Measurements from ENCODE around the gene MAPKAPK3. TPM values are rescaled to one million over a fixed set of nuclear protein-coding genes. Genes with fewer than 3 reads are reported as not detected.
"Not testable (repeated sequence)": the region's sequence is repeated elsewhere in the genome, so short reads cannot be mapped to it uniquely, and the experiment has no call there.

MAPKAPK3 gene
- total RNA-seq, 2 donors from 2014 or later: 23.6 to 29.3 TPM

GRCh38 chr3:50660386-50660785, 43.4 kb downstream of the MAPKAPK3 start:
- intact Hi-C loops (cut with DNase I): no loop called here
- WGBS, 2 donors: 88 to 89% methylated on average over 6 to 10 of the region's 10 CpGs
- Histone ChIP-seq H3K27me3 (no peaks in the 10 kb centered on the region), H3K9me3 (no peaks in the 10 kb centered on the region), H3K27ac (no peak overlapping the region), H3K4me3 (no peak overlapping the region), H3K36me3 (replicated peaks in 1 of 2; ENCODE audit: insufficient read depth in 1 of 2, low read depth in 2 of 2) (no peaks in the 10 kb centered on the region), H3K4me1 (peaks cover 8% of the 10 kb centered on the region)
- no peak for DNase-seq
- TF ChIP-seq CTCF (IDR thresholded peaks at IDR 0.05) (no peak), POLR2A (IDR thresholded peaks at IDR 0.05) (no peak)
- no peak for ATAC-seq

DNA sequence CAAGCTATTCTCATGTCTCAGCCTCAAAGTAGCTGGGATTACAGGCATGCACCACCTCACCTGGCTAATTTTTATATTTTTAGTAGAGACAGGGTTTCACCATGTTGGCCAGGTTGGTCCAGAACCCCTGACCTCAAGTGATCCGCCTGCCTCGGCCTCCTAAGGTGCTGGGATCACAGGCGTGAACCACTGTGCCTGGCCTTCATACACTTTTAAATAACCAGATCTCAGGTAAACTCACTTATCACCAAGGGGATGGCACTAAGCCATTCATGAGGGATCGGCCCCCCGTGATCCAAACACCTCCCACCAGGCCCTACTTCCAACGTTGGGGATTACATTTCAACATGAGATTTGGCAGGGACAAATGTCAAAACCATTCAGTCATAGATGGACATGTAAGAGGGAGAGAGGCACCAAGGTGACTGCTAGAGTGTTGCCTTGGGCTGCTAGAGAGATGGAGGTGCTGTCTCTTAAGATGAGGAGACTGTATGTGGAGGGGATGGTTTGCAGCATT, 44.4 kb downstream of the MAPKAPK3 start:
- Histone ChIP-seq H3K27ac (no peak overlapping the region), H3K4me1 (peaks cover 8% of the 10 kb centered on the region), H3K27me3 (no peaks in the 10 kb centered on the region), H3K9me3 (no peaks in the 10 kb centered on the region), H3K4me3 (no peak overlapping the region), H3K36me3 (replicated peaks in 1 of 2; ENCODE audit: insufficient read depth in 1 of 2, low read depth in 2 of 2) (no peaks in the 10 kb centered on the region)
- intact Hi-C loops (cut with DNase I): no loop called here
- 50 to 77% methylated on average over 6 of the region's 6 CpGs for WGBS, 2 donors
- no peak for ATAC-seq
- DNase-seq: no peak
- TF ChIP-seq CTCF (IDR thresholded peaks at IDR 0.05) (no peak), POLR2A (IDR thresholded peaks at IDR 0.05) (no peak)

DNA sequence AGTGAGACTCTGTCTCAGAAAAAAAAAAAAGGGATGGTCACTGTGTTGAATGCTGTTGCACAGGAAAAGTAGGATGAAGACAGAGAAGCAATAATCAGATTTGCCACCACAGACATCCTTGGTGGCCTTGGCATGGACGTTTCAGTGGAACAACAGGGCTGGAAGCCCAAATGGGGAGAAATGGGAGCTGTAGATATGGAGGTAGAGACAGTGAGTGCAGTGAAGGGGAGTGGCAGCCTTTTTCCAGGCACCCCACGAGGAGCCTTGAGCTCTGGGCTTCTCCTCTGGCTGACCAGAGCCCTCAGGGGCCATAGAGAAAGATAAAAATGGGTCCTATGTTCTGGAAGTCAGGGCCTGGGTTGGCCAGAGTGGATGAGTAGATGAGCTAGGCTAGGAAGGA, 45.5 kb downstream of the MAPKAPK3 start:
- no peaks in the 10 kb centered on the region for H3K9me3 ChIP-seq
- no peak overlapping the region for H3K4me3 ChIP-seq
- WGBS, 2 donors: 31 to 39% methylated on average over 2 of the region's 2 CpGs
- no peak for DNase-seq
- H3K27me3 ChIP-seq: no peaks in the 10 kb centered on the region
- TF ChIP-seq CTCF (IDR thresholded peaks at IDR 0.05): no peak
- TF ChIP-seq POLR2A (IDR thresholded peaks at IDR 0.05): no peak
- no peak for ATAC-seq
- no peak overlapping the region for H3K27ac ChIP-seq
- peaks cover 8% of the 10 kb centered on the region for H3K4me1 ChIP-seq
- no peaks in the 10 kb centered on the region for H3K36me3 ChIP-seq (replicated peaks in 1 of 2; ENCODE audit: insufficient read depth in 1 of 2, low read depth in 2 of 2)
- intact Hi-C loops (cut with DNase I): no loop called here

- no peak for TF ChIP-seq CTCF (IDR thresholded peaks at IDR 0.05)
- TF ChIP-seq POLR2A (IDR thresholded peaks at IDR 0.05): no peak
Observed at GRCh38 chr3:50665081-50665840, 48.3 kb downstream of the MAPKAPK3 start.

DNA sequence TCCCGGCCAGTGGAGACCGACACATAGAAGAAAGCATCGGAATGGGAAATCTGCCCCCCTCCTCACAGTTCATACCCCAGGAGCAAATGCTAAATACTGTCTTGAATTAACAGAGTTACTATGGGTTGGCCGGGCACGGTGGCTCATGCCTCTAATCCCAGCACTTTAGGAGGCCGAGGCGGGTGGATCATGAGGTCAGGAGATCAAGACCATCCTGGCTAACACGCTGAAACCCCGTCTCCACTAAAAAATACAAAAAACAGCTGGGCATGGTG, 48.8 kb downstream of the MAPKAPK3 start:
- DNase-seq; H3K4me1 ChIP-seq; intact Hi-C loops (cut with DNase I); H3K4me3 ChIP-seq; H3K27me3 ChIP-seq; H3K9me3 ChIP-seq; H3K36me3 ChIP-seq (replicated peaks in 1 of 2; ENCODE audit: insufficient read depth in 1 of 2, low read depth in 2 of 2); H3K27ac ChIP-seq; ATAC-seq: not testable (repeated sequence)
- WGBS, 2 donors: 74 to 77% methylated on average over 9 of the region's 9 CpGs

More at GRCh38 chr3:50665081-50665840, 48.3 kb downstream of the MAPKAPK3 start:
- ATAC-seq: no peak
- intact Hi-C loops (cut with DNase I): no loop called here
- Histone ChIP-seq H3K9me3 (no peaks in the 10 kb centered on the region), H3K27me3 (no peaks in the 10 kb centered on the region), H3K4me3 (no peak overlapping the region), H3K36me3 (replicated peaks in 1 of 2; ENCODE audit: insufficient read depth in 1 of 2, low read depth in 2 of 2) (no peaks in the 10 kb centered on the region), H3K27ac (no peak overlapping the region), H3K4me1 (peaks cover 8% of the 10 kb centered on the region)
- DNase-seq: no peak
- 71 to 87% methylated on average over 5 of the region's 5 CpGs for WGBS, 2 donors

Data from body of pancreas (tissue), 4 donors.